ENCODE measurements around the gene PPP2R5C.

PPP2R5C gene

GRCh38 chr14:101950100-101950499 lies 188.6 kb downstream of the PPP2R5C start:
- H3K27ac ChIP-seq, result no peak overlapping the region
- TF ChIP-seq, protein P1, sequence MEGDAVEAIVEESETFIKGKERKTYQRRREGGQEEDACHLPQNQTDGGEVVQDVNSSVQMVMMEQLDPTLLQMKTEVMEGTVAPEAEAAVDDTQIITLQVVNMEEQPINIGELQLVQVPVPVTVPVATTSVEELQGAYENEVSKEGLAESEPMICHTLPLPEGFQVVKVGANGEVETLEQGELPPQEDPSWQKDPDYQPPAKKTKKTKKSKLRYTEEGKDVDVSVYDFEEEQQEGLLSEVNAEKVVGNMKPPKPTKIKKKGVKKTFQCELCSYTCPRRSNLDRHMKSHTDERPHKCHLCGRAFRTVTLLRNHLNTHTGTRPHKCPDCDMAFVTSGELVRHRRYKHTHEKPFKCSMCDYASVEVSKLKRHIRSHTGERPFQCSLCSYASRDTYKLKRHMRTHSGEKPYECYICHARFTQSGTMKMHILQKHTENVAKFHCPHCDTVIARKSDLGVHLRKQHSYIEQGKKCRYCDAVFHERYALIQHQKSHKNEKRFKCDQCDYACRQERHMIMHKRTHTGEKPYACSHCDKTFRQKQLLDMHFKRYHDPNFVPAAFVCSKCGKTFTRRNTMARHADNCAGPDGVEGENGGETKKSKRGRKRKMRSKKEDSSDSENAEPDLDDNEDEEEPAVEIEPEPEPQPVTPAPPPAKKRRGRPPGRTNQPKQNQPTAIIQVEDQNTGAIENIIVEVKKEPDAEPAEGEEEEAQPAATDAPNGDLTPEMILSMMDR (conservative IDR thresholded peaks at IDR 0.05), result no peak

- TF ChIP-seq, protein P1 (conservative IDR thresholded peaks at IDR 0.05), result no peak
- H3K27ac ChIP-seq, result no peak overlapping the region
Measured at GRCh38 chr14:101950516-101951215, 189.2 kb downstream of the PPP2R5C start.

DNA sequence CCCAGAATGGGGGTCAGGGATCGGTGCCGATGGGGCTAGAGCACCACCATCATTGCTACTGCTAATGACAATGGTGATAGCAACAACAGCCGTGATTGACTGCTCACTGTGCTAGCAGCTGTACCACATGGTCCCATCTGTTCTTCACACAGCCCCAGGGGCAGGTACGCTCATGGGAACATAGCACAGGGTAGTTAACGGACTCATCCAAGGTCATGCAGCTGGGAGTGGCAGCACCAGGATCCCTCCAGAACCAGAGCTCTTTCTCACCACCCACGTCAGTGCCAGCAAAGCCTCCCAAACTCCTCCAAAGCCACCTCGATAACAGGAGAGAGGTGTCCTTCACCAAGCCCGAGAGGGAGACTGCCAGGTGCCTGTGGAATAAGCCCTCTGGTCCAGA lies 191.6 kb downstream of the PPP2R5C start:
- TF ChIP-seq, protein P1 (conservative IDR thresholded peaks at IDR 0.05), result no peak
- H3K27ac ChIP-seq, result no peak overlapping the region

DNA sequence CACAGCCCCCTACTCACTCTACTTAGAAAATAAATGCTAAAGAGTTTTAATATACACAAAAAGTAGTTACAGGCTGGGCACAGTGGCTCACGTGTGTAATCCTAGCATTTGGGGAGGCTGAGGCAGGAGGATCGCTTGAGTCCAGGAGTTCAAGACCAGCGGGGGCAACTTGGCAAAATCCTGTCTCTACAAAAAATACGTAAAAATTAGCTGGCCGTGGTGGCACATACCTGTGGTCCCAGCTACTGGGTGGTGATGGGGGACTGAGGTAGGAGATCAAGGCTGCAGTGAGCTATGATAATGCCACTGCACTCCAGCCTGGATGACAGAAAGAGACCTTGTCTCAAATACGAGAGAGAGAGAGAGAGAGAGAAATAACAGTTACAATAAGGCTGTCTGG lies 193.0 kb downstream of the PPP2R5C start:
- no peak overlapping the region for H3K27ac ChIP-seq
- TF ChIP-seq, protein P1 (conservative IDR thresholded peaks at IDR 0.05), result no peak

GRCh38 chr14:101955695-101956161 lies 194.2 kb downstream of the PPP2R5C start:
- TF ChIP-seq, protein P1 (conservative IDR thresholded peaks at IDR 0.05), result no peak
- H3K27ac ChIP-seq, result no peak overlapping the region

- TF ChIP-seq, protein P1 (conservative IDR thresholded peaks at IDR 0.05), result no peak
- H3K27ac ChIP-seq, result no peak overlapping the region
Measured at GRCh38 chr14:101956179-101956885, 194.8 kb downstream of the PPP2R5C start.

DNA sequence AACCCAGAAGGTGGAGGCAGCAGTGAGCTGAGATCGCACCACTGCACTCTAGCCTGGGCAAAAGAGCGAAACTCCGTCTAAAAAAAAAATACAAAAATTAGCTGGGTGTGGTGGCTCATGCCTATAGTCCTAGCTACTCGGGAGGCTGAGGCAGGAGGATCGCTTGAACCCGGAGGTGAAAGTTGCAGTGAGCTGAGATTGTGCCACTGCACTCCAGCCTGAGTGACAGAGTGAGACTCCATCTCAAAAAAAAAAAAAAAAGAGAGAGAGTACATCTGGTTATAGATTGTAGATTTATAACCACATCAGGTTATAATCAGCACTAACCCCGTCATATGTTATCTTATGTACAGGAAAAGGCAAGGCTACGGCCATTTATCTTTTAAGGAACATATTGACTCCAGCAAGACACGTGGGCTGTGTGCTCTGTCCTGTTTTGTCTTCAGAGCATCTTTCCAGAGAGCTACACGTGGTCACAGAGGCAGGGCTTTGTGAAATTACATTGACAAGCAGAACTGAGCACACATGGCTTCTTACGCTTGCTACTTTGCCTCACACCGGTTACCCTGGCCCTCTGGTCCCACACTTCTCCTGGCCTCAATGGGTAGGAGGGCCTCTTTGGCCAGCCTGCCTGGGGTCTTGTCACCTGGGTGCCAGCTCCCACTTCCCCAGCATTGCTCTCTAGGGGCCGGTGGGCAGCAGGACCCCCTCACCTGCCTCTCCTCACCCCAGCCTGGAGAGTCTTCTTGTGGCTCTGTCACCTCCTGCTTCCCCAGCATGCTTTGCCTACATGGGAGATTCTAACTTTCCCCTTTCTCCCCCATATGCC lies 196.1 kb downstream of the PPP2R5C start:
- TF ChIP-seq, protein P1 (conservative IDR thresholded peaks at IDR 0.05), result no peak
- H3K27ac ChIP-seq, result no peak overlapping the region
